K562 (cell line): ENCODE data around the gene STT3B. TPM values are rescaled to one million over a fixed set of nuclear protein-coding genes. Genes with fewer than 3 reads are reported as not detected.

Experiments
- ARID1B ChIP-seq: fragments of 450-650 bp; IDR thresholded peaks from 2 replicates; pipeline ENCODE4 v1.6.1; 2016; ENCODE audit warnings: antibody characterized with exemption, mild to moderate bottlenecking, inconsistent platforms
- ARNT ChIP-seq, 2 experiments: fragments of 450-650 bp; IDR thresholded peaks; 2 replicates each; pipeline ENCODE4 v1.6.1; 2016; ENCODE audit warnings: mild to moderate bottlenecking in 1 of 2
- CBFA2T3 ChIP-seq: fragments of 450-650 bp; IDR thresholded peaks from 2 replicates; pipeline ENCODE4 v1.6.1; 2017
- HDAC3 ChIP-seq: fragments of 450-650 bp; IDR thresholded peaks from 2 replicates; pipeline ENCODE4 v1.6.1; 2018; ENCODE audit warnings: borderline replicate concordance, mild to moderate bottlenecking, moderate library complexity; ENCODE audit not compliant: partially characterized antibody
- HNRNPK ChIP-seq: fragments of 200-400 bp; formaldehyde crosslinking; IDR thresholded peaks from one replicate; pipeline ENCODE4 v1.6.1; 2018; ENCODE audit warnings: mild to moderate bottlenecking, low read depth, low read length; ENCODE audit not compliant: poor library complexity, severe bottlenecking
- MAFK ChIP-seq: IDR thresholded peaks from 2 replicates; pipeline ENCODE4 v1.6.1; 2011; ENCODE audit warnings: low read length, improper control_type of control experiment
- MXI1 ChIP-seq: IDR thresholded peaks from 2 replicates; pipeline ENCODE4 v1.6.1; 2011; ENCODE audit warnings: low read depth, mild to moderate bottlenecking, improper control_type of control experiment, low read length
- NCOR1 ChIP-seq: fragments of 450-650 bp; IDR thresholded peaks from 2 replicates; pipeline ENCODE4 v1.6.1; 2016; ENCODE audit warnings: mild to moderate bottlenecking, moderate library complexity
- STAT5A ChIP-seq: IDR thresholded peaks from 2 replicates; pipeline ENCODE4 v1.6.1; 2012; ENCODE audit warnings: low read length, inconsistent platforms, borderline replicate concordance
- TAL1 ChIP-seq: fragments of 450-650 bp; IDR thresholded peaks from 2 replicates; pipeline ENCODE4 v1.6.1; 2016; ENCODE audit warnings: mild to moderate bottlenecking
- ZC3H8 ChIP-seq: fragments of 450-650 bp; IDR thresholded peaks from 2 replicates; pipeline ENCODE4 v1.6.1; 2017
- ZNF644 ChIP-seq: fragments of 200-800 bp; sonication (Bioruptor generic); IDR thresholded peaks from 2 replicates; pipeline ENCODE4 v1.6.1; 2016; ENCODE audit warnings: low read depth, missing genetic modification characterization, missing compliant biosample characterization
- polyA plus RNA-seq, 8 experiments: library from polyadenylated mRNA; depleted of rRNA in 4 of 8; stranded (reverse) in 5 of 8; unstranded in 3 of 8; fragments of >200 nt; fragmentation: Nextera tagmentation in 2 of 8; fragmentation: Illumina TruSeq in 1 of 8; extraction: Ambion mirVana in 2 of 8; extraction: Trizol in 1 of 8; gene quantifications; 2 replicates each; pipeline versions ENCODE4 v1.2.1 to v1.2.3, GENCODE V29; 2011 to 2014; ENCODE audit warnings: inconsistent platforms in 1 of 8, missing spikeins in 1 of 8
- total RNA-seq, 7 experiments: library from RNA; depleted of rRNA in 6 of 7; stranded (reverse); fragments of >200 nt in 6 of 7; fragmentation: Illumina TruSeq in 2 of 7; extraction: Trizol in 2 of 7; gene quantifications; 2 replicates each; pipeline versions ENCODE4 v1.2.1 to v1.2.3, GENCODE V29; 2011 to 2021; ENCODE audit warnings: low replicate concordance in 1 of 7
- TF ChIP-seq, protein P1 (sequence below), 2 experiments: fragments of 450-650 bp in 1 of 2; sonication (generic) in 1 of 2; formaldehyde crosslinking in 1 of 2; IDR thresholded peaks in 1 of 2; conservative IDR thresholded peaks in 1 of 2; 2 replicates each; pipeline versions ENCODE4 v1.6.1 to v1.8.1; 2016 to 2023; ENCODE audit warnings: mild to moderate bottlenecking in 2 of 2, moderate library complexity in 2 of 2, inconsistent platforms in 1 of 2, missing genetic modification reagents in 1 of 2
- TF ChIP-seq, protein P2 (sequence below), 3 experiments: fragments of 200-800 bp in 1 of 3; sonication (Bioruptor generic) in 1 of 3; sonication (generic) in 1 of 3; formaldehyde crosslinking in 1 of 3; IDR thresholded peaks; 2 replicates each; pipeline versions ENCODE4 v1.6.1 to v1.8.0; 2016 to 2022; ENCODE audit warnings: mild to moderate bottlenecking in 2 of 3, missing compliant biosample characterization in 2 of 3, missing genetic modification characterization in 2 of 3, missing genetic modification reagents in 1 of 3
- TF ChIP-seq, protein P3 (sequence below): fragments of 450-650 bp; IDR thresholded peaks from 2 replicates; pipeline ENCODE4 v1.6.1; 2016; ENCODE audit warnings: missing biosample characterization, missing genetic modification characterization
- TF ChIP-seq, protein P4 (sequence below), 2 experiments: fragments of 450-650 bp; formaldehyde crosslinking in 1 of 2; IDR thresholded peaks; 2 replicates each; pipeline versions ENCODE4 v1.4.0 to v1.6.1; 2014 to 2020; ENCODE audit warnings: mild to moderate bottlenecking in 2 of 2, borderline replicate concordance in 1 of 2, low read depth in 1 of 2

STT3B gene
- total and polyA plus RNA-seq, 9 of the 15 experiments (the other 6 are each of a cell fraction or from before 2014, with no cell fraction given): 22.4 to 147 (median 100) TPM

DNA sequence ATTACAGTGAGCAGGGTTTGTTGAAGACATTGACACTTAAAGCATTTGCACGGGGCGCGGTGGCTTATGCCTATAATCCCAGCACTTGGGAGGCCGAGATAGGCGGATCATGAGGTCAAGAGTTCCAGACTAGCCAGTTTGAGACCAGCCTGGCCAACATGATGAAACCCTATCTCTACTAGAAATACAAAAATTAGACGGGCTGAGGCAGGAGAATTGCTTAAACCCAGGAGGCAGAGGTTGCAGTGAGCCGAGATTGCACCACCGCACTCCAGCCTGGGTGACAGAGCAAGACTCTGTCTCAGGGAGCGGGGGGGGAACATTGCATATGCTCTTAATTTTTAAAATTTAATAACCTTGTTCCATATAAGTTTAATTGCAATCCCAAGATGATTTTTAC is 11.9 kb downstream of the STT3B start (continued):
- no peak for TF ChIP-seq ZC3H8
- TF ChIP-seq, protein P1, sequence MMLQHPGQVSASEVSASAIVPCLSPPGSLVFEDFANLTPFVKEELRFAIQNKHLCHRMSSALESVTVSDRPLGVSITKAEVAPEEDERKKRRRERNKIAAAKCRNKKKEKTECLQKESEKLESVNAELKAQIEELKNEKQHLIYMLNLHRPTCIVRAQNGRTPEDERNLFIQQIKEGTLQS (IDR thresholded peaks at IDR 0.05): peak; percentile 74
- TF ChIP-seq, protein P1 (CRISPR knock-in tag; conservative IDR thresholded peaks at IDR 0.05): no peak
- TF ChIP-seq, protein P2, sequence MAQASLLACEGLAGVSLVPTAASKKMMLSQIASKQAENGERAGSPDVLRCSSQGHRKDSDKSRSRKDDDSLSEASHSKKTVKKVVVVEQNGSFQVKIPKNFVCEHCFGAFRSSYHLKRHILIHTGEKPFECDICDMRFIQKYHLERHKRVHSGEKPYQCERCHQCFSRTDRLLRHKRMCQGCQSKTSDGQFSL (CRISPR knock-in tag; IDR thresholded peaks at IDR 0.05): peak; percentile 60; the same call in 1 of the 2 replicates
- TF ChIP-seq, protein P2 (tag; IDR thresholded peaks at IDR 0.05): peak in 1 of 2 experiments; percentile 46; a peak in 1 of 4 replicates
- peak; percentile 89 for TF ChIP-seq NCOR1
- TF ChIP-seq ZNF644 (tag): 0 out of 2 replicates have a peak, but pooled peaks have one; percentile 39
- peak; percentile 82 for TF ChIP-seq ARID1B
- peak; percentile 35 for TF ChIP-seq STAT5A
- TF ChIP-seq, protein P3, sequence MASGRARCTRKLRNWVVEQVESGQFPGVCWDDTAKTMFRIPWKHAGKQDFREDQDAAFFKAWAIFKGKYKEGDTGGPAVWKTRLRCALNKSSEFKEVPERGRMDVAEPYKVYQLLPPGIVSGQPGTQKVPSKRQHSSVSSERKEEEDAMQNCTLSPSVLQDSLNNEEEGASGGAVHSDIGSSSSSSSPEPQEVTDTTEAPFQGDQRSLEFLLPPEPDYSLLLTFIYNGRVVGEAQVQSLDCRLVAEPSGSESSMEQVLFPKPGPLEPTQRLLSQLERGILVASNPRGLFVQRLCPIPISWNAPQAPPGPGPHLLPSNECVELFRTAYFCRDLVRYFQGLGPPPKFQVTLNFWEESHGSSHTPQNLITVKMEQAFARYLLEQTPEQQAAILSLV (tag): no peak
- TF ChIP-seq ARNT (IDR thresholded peaks at IDR 0.05): 0 out of 4 replicates have a peak, but pooled peaks of 1 of the 2 experiments have one; percentile 29
- TF ChIP-seq TAL1: peak; percentile 81
- TF ChIP-seq HDAC3: peak; percentile 63
- TF ChIP-seq, protein P4, sequence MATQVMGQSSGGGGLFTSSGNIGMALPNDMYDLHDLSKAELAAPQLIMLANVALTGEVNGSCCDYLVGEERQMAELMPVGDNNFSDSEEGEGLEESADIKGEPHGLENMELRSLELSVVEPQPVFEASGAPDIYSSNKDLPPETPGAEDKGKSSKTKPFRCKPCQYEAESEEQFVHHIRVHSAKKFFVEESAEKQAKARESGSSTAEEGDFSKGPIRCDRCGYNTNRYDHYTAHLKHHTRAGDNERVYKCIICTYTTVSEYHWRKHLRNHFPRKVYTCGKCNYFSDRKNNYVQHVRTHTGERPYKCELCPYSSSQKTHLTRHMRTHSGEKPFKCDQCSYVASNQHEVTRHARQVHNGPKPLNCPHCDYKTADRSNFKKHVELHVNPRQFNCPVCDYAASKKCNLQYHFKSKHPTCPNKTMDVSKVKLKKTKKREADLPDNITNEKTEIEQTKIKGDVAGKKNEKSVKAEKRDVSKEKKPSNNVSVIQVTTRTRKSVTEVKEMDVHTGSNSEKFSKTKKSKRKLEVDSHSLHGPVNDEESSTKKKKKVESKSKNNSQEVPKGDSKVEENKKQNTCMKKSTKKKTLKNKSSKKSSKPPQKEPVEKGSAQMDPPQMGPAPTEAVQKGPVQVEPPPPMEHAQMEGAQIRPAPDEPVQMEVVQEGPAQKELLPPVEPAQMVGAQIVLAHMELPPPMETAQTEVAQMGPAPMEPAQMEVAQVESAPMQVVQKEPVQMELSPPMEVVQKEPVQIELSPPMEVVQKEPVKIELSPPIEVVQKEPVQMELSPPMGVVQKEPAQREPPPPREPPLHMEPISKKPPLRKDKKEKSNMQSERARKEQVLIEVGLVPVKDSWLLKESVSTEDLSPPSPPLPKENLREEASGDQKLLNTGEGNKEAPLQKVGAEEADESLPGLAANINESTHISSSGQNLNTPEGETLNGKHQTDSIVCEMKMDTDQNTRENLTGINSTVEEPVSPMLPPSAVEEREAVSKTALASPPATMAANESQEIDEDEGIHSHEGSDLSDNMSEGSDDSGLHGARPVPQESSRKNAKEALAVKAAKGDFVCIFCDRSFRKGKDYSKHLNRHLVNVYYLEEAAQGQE (IDR thresholded peaks at IDR 0.05; ENCODE audit: borderline replicate concordance): 0 out of 2 replicates have a peak, but pooled peaks have one; percentile 24
- TF ChIP-seq, protein P4 (CRISPR knock-in tag; IDR thresholded peaks at IDR 0.05; ENCODE audit: low read depth): no peak
- peak; percentile 95 for TF ChIP-seq CBFA2T3
- TF ChIP-seq MXI1: no peak
- TF ChIP-seq HNRNPK: no peak
- no peak for TF ChIP-seq MAFK
